BLaER1 treated with 17β-estradiol and CSF1 and Interleukin-3, amounts not matched to agents 10 nM and 100 nM (cell line): ENCODE measurements around the gene ZNF664.

ENCODE experiments used
- H3K27ac ChIP-seq, 11 experiments: shearing (Covaris generic); formaldehyde crosslinking; 2 replicates each; pipeline ENCODE4 v1.8.1; 2022
- H3K27me3 ChIP-seq, 11 experiments: shearing (Covaris generic); formaldehyde crosslinking; 2 replicates each; pipeline ENCODE4 v1.8.1; 2022
- H3K36me3 ChIP-seq, 11 experiments: shearing (Covaris generic); formaldehyde crosslinking; 2 replicates each; pipeline ENCODE4 v1.8.1; 2022
- H3K4me1 ChIP-seq, 10 experiments: shearing (Covaris generic); formaldehyde crosslinking; 2 replicates each; pipeline ENCODE4 v1.8.1; 2022
- H3K4me2 ChIP-seq, 11 experiments: shearing (Covaris generic); formaldehyde crosslinking; 2 replicates each; pipeline ENCODE4 v1.8.1; 2022
- H3K4me3 ChIP-seq, 10 experiments: shearing (Covaris generic); formaldehyde crosslinking; 2 replicates each; pipeline ENCODE4 v1.8.1; 2022
- H3K9ac ChIP-seq, 11 experiments: shearing (Covaris generic); formaldehyde crosslinking; 2 replicates each; pipeline ENCODE4 v1.8.1; 2022
- H3K9me3 ChIP-seq, 11 experiments: shearing (Covaris generic); formaldehyde crosslinking; replicated peaks in 1 of 11; 2 replicates each; pipeline ENCODE4 v1.8.1; 2022
- H4K20me1 ChIP-seq, 11 experiments: shearing (Covaris generic); formaldehyde crosslinking; 2 replicates each; pipeline ENCODE4 v1.8.1; 2022
- Cebpa-rat ChIP-seq, 11 experiments: shearing (Covaris generic); IDR thresholded peaks; 2 replicates each; pipeline ENCODE4 v1.8.1; 2022

The ZNF664 gene

DNA sequence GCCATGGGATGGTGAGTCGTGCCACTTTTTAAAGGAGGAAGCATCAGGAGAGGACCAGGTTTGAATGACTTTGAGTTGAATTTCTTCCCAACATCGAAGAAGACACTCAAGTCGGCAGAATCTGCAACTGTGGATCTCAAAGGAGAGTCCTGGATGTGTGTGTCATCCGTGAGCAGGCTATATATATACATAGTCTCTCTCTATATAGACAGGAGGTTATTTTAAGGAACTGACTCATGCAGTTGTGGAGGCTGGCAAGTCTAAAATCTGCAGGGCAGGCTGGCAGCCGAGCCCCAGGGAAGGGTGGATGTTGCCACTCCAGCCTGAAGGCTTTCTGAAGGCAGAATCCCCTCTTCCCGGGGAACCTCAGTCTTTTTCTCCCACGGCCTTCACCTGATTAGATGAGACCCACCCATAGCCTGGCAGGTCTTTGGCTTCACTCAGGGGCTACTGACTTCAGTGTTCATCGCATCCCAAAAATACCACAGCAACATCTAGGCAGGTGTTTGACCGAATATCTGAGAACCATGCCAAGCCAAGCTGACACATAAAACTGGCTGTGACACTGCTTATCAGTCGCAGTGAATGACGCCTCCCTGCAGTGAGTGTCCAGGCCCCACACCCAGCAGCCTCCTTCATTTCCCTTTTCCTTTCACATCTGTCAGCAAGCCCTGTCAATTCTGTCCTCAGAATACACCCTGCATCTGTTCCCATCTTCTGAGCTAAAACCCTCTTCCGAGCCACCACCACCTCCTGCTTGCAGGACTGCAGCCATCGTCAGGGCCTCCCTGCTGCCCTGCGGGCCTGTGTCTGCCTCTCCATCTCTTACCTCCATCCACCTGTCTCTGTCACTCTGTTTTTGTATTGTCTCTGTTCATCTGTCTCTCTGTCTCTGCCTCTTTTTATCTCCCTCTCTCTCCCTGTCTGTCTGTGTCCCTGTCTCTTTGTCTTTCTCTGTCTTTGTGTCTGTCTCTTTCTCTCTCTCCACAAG lies 54.0 kb downstream of the ZNF664 start:
- Histone ChIP-seq H3K27ac (peak overlapping the region in 10 of 11 experiments; percentile 10 to 81 (median 50); a peak in 13 of 22 replicates), H4K20me1 (peaks cover 0 to 33% (median 0%) of the 10 kb centered on the region in 11 experiments; a peak in 8 of 22 replicates), H3K27me3 (no peaks in the 10 kb centered on the region), H3K4me1 (peaks cover 57 to 67% (median 63%) of the 10 kb centered on the region in 10 experiments), H3K9me3 (0 out of 22 replicates have a peak, but pooled peaks cover 0 to under 1% (median 0%) of the 10 kb centered on the region in 11 experiments), H3K36me3 (no peaks in the 10 kb centered on the region), H3K4me2 (peak overlapping the region; percentile 60 to 94 (median 91)), H3K4me3 (peak overlapping the region in 1 of 10 experiments; percentile 12; a peak in 2 of 20 replicates), H3K9ac (peak overlapping the region in 6 of 11 experiments; percentile 1 to 44 (median 29); a peak in 7 of 22 replicates)
- TF ChIP-seq Cebpa-rat (IDR thresholded peaks at IDR 0.05) = no peak

DNA sequence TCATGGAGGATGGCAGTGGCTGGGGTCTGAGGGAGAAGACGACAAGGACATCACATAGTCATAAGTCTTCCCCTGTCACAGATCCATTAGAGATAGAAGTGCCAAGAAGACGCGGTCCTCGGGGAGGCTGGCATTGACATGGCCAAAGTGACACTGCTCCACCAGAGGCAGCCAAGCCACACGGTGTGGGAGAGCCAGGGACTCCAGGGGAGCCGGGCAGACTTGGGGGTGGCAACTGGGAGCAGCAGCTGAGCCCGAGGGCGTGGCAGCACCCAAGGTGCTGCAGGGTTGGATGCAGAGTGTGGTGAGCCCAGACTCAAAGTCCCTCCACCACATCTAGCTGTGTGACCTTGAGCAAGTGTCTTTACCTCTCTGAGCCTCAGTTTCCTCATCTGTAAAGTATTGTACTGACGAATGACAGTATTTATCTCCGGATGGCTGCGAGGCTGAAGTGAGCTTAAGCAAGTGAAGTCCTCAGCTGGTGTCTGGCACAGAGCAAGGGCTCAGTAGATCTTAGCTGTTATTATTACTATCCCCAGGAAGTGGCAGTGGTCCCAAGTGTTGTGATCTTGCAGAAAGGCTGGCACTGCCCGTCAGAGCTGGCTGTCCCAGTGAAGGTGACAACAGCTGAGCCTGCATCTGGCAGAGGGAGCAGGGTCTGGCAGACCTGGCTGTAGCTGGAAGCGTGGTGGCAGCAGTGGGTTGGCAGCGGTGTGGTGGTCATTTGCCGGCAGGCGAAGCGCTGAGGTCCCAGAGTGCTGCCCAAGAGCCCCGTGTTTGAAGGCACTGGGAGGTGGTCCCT lies 54.9 kb downstream of the ZNF664 start:
- H3K4me3 ChIP-seq = no peak overlapping the region
- peaks cover 57 to 65% (median 61%) of the 10 kb centered on the region in 10 experiments for H3K4me1 ChIP-seq
- peak overlapping the region; percentile 60 to 94 (median 91) for H3K4me2 ChIP-seq
- H3K27ac ChIP-seq = peak overlapping the region in 6 of 11 experiments; percentile 3 to 81 (median 32); a peak in 5 of 22 replicates
- peaks cover 0 to 33% (median 0%) of the 10 kb centered on the region in 11 experiments; a peak in 8 of 22 replicates for H4K20me1 ChIP-seq
- H3K27me3 ChIP-seq = no peaks in the 10 kb centered on the region
- TF ChIP-seq Cebpa-rat (IDR thresholded peaks at IDR 0.05) = no peak
- H3K36me3 ChIP-seq = no peaks in the 10 kb centered on the region
- peak overlapping the region in 5 of 11 experiments; percentile 7 to 44 (median 19); a peak in 5 of 22 replicates for H3K9ac ChIP-seq
- H3K9me3 ChIP-seq = no peaks in the 10 kb centered on the region

DNA sequence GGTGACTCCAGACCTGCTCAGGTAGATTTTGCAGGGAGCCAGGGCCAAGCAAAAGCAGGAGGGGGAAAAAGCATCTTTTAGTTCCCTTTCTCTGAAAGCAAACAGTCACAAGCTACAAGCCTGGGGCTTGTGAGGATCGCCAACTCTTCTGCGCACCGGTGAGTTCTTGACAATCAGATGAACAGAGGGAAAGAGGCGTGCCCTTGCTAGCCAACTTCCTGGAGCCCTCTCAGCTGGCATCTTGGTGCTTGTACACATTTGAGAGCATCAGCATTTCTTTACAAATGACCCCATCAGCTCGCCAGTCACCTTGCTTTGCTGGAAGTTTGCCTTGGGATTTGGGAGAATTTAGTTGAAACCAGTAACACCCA lies 55.5 kb downstream of the ZNF664 start:
- TF ChIP-seq Cebpa-rat (IDR thresholded peaks at IDR 0.05) = no peak
- Histone ChIP-seq H3K27ac (peak overlapping the region in 1 of 11 experiments; percentile 81; a peak in 1 of 22 replicates), H3K9ac (peak overlapping the region in 4 of 11 experiments; percentile 7 to 19 (median 14); a peak in 4 of 22 replicates), H3K27me3 (no peaks in the 10 kb centered on the region), H3K4me2 (peak overlapping the region; percentile 60 to 94 (median 91)), H3K36me3 (no peaks in the 10 kb centered on the region), H3K9me3 (no peaks in the 10 kb centered on the region), H3K4me1 (peaks cover 55 to 62% (median 56%) of the 10 kb centered on the region in 10 experiments), H3K4me3 (no peak overlapping the region), H4K20me1 (peaks cover 0 to 33% (median 0%) of the 10 kb centered on the region in 11 experiments; a peak in 8 of 22 replicates)

DNA sequence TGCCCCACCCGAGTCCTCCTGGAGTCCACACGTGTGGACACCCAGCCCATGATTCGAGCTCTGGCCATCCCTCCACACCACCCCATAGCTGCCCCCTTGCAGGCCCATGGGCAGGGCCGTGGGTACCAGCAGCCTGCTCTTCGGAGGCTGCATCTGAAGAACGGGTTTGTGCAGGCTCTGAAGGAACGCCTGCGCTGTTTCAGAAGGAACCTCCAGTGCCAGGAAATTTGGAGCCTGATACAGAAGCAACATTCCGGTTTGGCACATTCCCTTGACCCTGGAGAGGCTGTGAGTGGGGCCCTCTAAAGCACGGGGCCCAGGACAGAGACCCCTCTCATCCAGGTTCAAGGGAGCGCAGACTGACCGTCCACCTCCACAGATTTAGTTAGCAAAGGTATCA lies 57.0 kb downstream of the ZNF664 start:
- no peak overlapping the region for H3K4me3 ChIP-seq
- H3K4me2 ChIP-seq = no peak overlapping the region
- TF ChIP-seq Cebpa-rat (IDR thresholded peaks at IDR 0.05) = no peak
- H3K36me3 ChIP-seq = no peaks in the 10 kb centered on the region
- no peaks in the 10 kb centered on the region for H3K9me3 ChIP-seq
- H4K20me1 ChIP-seq = peaks cover 0 to 28% (median 0%) of the 10 kb centered on the region in 11 experiments; a peak in 5 of 22 replicates
- H3K27me3 ChIP-seq = no peaks in the 10 kb centered on the region
- no peak overlapping the region for H3K27ac ChIP-seq
- H3K4me1 ChIP-seq = peaks cover 40 to 48% (median 41%) of the 10 kb centered on the region in 10 experiments
- H3K9ac ChIP-seq = no peak overlapping the region

DNA sequence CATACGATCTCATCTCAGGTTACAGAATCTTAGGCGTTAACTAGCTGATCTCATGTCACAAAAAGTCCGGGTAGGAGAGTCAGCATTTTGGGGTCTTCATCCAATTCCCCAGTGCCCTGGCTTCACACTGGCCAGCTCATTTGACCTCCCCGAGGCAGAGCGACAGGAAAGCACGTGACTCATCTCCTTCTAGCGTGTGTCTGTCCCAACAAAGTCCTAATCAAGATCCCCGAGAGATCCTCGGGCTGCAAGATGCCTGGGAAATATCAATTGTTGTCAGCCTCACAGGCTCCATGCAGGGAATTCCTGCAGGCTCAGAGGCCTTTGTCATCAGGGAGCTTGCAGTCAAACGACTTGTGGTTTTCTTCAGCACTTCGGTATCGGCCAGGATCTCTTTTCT lies 57.5 kb downstream of the ZNF664 start:
- H3K9me3 ChIP-seq = no peaks in the 10 kb centered on the region
- H3K27ac ChIP-seq = no peak overlapping the region
- no peaks in the 10 kb centered on the region for H3K36me3 ChIP-seq
- TF ChIP-seq Cebpa-rat (IDR thresholded peaks at IDR 0.05) = no peak
- H3K4me2 ChIP-seq = 0 out of 22 replicates have a peak overlapping the region, but pooled peaks of 2 of the 11 experiments have one; percentile 14 to 22
- peaks cover 35 to 43% (median 36%) of the 10 kb centered on the region in 10 experiments for H3K4me1 ChIP-seq
- no peak overlapping the region for H3K4me3 ChIP-seq
- H3K9ac ChIP-seq = no peak overlapping the region
- no peaks in the 10 kb centered on the region for H3K27me3 ChIP-seq
- peaks cover 0 to 25% (median 0%) of the 10 kb centered on the region in 11 experiments; a peak in 4 of 22 replicates for H4K20me1 ChIP-seq

DNA sequence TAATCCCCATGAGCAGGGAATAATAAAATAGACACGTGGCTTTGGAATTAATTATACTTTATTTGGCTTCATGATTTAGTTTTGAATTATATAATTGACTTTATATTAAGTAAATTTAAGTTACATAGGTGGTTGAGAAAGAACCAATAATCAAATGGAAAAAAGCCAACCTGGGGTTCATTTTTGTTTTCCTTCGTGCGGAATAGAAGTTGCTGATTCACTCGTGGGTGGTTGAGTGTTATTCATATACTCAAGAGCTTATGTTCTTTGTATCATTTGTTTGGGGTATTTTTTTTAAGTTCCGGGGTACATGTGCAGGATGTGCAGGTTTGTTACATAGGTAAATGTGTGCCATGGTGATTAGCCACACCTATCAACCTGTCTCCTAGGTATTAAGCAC lies 58.0 kb downstream of the ZNF664 start:
- Histone ChIP-seq H3K36me3 (no peaks in the 10 kb centered on the region), H4K20me1 (peaks cover 0 to 20% (median 0%) of the 10 kb centered on the region in 11 experiments; a peak in 4 of 22 replicates), H3K27ac (no peak overlapping the region), H3K4me2 (0 out of 22 replicates have a peak overlapping the region, but pooled peaks of 1 of the 11 experiments have one; percentile 22), H3K4me3 (no peak overlapping the region), H3K4me1 (peaks cover 30 to 37% (median 31%) of the 10 kb centered on the region in 10 experiments), H3K9ac (no peak overlapping the region), H3K27me3 (no peaks in the 10 kb centered on the region), H3K9me3 (no peaks in the 10 kb centered on the region)
- TF ChIP-seq Cebpa-rat (IDR thresholded peaks at IDR 0.05) = no peak

DNA sequence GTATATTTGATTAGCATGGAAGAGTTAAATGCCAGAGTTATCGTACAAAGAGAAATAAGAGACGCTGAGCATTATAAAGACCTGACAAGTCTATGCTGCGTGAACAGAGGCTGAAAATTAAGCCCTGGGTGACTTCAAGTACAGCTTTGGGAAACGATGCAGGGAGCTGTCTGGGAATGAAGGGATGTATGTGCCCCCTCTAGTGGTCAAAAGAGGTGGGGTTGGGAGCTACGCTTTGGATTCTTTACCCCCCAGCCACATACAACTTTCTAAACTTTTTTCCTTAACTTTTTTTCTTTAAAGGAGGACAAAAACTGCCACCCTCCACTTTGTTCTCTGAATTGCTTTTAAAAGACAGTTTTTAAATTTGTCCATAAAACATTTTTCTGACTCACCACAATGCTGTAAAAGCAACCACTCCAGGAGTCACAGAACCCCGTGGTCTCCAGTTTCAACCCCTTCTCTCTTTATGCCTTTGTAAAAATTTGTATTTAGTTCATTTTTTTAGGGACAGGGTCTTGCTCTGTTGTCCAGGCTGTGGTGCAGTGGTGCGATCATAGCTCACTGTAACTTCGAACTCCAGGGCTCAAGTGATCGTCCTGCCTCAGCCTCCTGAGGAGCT lies 59.4 kb downstream of the ZNF664 start:
- Histone ChIP-seq H3K4me3 (no peak overlapping the region), H3K27ac (no peak overlapping the region)

DNA sequence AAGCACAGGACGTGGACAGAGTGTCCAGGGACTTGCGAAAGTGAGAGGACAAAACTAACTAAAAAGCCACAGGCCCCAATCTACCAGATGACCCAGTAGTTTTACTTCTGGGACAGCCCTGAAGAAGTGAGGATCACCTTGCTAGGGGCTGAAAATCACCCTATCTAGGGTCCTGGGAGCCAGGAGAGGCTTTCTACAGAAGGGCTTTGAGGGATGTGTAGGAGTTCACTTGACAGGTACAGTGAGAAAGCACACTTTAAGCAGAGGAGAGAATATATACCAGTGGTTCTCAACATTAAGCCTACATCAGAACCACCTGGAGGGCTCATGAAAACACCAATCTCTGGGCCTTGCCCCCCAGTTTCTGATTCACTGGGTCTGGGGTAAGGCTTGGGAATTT lies 60.8 kb downstream of the ZNF664 start:
- no peak overlapping the region for H3K27ac ChIP-seq
- no peak for TF ChIP-seq Cebpa-rat (IDR thresholded peaks at IDR 0.05)
- H3K27me3 ChIP-seq = no peaks in the 10 kb centered on the region

More for the DNA sequence above, 59.4 kb downstream of the ZNF664 start:
- Histone ChIP-seq H3K9ac (no peak overlapping the region), H3K36me3 (no peaks in the 10 kb centered on the region), H4K20me1 (peaks cover 0 to 10% (median 0%) of the 10 kb centered on the region in 11 experiments; a peak in 4 of 22 replicates), H3K4me1 (peaks cover 19 to 31% (median 24%) of the 10 kb centered on the region in 10 experiments), H3K27me3 (no peaks in the 10 kb centered on the region), H3K4me2 (no peak overlapping the region), H3K9me3 (no peaks in the 10 kb centered on the region)
- TF ChIP-seq Cebpa-rat (IDR thresholded peaks at IDR 0.05) = no peak

More for the DNA sequence above, 60.8 kb downstream of the ZNF664 start:
- Histone ChIP-seq H3K4me3 (no peak overlapping the region), H3K36me3 (no peaks in the 10 kb centered on the region), H3K9me3 (no peaks in the 10 kb centered on the region), H3K4me2 (no peak overlapping the region), H3K4me1 (peaks cover 6 to 19% (median 13%) of the 10 kb centered on the region in 10 experiments), H3K9ac (0 out of 22 replicates have a peak overlapping the region, but pooled peaks of 1 of the 11 experiments have one; percentile 2), H4K20me1 (no peaks in the 10 kb centered on the region)
